C4-2B (cell line): ENCODE measurements around the gene MIAT.

Source experiments
- ZFX ChIP-seq: fragments of 450-650 bp; IDR thresholded peaks from 2 replicates; pipeline ENCODE4 v1.6.1; 2017
- TF ChIP-seq, protein P1 (sequence below): fragments of 450-650 bp; conservative IDR thresholded peaks from 2 replicates; pipeline ENCODE4 v1.5.1; 2017; ENCODE audit warnings: mild to moderate bottlenecking

DNA sequence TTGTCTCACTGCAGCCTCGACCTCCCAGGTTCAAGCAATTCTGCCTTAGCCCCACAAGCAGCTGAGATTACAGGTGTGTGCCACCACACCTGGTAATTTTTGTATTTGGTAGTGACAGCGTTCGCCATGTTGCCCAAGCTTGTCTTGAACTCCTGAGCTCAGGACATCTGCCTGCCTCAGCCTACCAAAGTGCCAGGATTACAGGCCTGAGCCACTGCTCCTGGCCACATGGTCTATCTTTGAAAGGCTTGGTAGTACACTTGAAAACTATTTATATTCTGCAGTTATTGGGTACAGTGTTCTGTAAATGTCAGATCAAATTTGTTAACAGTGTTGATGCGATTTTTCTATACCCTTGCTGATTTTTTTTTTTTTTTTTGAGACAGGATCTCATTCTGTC, 26.1 kb upstream of the MIAT start:
- TF ChIP-seq, protein P1, sequence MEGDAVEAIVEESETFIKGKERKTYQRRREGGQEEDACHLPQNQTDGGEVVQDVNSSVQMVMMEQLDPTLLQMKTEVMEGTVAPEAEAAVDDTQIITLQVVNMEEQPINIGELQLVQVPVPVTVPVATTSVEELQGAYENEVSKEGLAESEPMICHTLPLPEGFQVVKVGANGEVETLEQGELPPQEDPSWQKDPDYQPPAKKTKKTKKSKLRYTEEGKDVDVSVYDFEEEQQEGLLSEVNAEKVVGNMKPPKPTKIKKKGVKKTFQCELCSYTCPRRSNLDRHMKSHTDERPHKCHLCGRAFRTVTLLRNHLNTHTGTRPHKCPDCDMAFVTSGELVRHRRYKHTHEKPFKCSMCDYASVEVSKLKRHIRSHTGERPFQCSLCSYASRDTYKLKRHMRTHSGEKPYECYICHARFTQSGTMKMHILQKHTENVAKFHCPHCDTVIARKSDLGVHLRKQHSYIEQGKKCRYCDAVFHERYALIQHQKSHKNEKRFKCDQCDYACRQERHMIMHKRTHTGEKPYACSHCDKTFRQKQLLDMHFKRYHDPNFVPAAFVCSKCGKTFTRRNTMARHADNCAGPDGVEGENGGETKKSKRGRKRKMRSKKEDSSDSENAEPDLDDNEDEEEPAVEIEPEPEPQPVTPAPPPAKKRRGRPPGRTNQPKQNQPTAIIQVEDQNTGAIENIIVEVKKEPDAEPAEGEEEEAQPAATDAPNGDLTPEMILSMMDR, result no peak
- TF ChIP-seq ZFX, result no peak
